ENCODE measurements around the gene GC. TPM values are rescaled to one million over a fixed set of nuclear protein-coding genes. Genes with fewer than 3 reads are reported as not detected.
"Not testable (repeated sequence)": the region's sequence is repeated elsewhere in the genome, so short reads cannot be mapped to it uniquely, and the experiment has no call there.

Gene GC, protein sequence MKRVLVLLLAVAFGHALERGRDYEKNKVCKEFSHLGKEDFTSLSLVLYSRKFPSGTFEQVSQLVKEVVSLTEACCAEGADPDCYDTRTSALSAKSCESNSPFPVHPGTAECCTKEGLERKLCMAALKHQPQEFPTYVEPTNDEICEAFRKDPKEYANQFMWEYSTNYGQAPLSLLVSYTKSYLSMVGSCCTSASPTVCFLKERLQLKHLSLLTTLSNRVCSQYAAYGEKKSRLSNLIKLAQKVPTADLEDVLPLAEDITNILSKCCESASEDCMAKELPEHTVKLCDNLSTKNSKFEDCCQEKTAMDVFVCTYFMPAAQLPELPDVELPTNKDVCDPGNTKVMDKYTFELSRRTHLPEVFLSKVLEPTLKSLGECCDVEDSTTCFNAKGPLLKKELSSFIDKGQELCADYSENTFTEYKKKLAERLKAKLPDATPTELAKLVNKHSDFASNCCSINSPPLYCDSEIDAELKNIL
- total RNA-seq, result not detected in 2 replicates

- no peak for DNase-seq (ENCODE audit: low read depth in 2 of 2)
Observed at GRCh38 chr4:71783972-71784371, at the start of gene GC. GC (minus strand) TSS chr4:71784079; CDS start chr4:71784018, 61 bp downstream.

DNA sequence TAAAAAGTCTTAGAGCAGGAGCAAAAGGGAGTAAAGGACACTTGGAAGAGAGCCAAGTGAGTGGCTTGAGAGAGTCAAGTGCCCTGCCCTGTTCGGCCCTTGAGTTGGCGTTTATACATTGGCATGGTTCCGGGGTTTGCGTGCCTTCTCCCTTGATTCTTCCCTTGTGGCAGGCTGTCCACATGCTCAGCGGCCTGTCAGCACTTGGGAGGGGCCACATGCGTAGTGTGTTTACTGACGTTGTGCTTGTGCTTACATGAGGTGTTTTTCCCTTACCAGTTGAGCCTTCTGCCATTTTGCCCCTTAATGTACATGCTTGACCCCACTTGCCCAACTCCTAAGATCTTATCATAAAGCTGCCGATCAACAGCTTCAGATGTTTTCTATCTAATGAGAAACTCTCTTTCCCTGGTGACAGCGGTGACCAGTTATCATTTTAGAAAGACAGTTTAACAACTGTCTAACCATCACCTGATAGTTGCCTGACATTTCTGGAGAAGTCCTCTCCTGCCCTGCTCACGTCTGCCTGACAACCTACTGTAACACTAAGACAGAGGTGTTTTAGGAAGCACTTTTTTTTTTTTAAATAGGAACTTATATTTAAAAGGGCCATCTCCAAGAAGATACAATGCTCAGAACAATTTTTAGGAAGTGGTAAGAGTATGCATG is 49.5 kb upstream of the GC start:
- DNase-seq (ENCODE audit: low read depth in 2 of 2), result no peak

- no peak for DNase-seq (ENCODE audit: low read depth in 2 of 2)
Observed at GRCh38 chr4:71832049-71832448, 48.2 kb upstream of the GC start.

DNA sequence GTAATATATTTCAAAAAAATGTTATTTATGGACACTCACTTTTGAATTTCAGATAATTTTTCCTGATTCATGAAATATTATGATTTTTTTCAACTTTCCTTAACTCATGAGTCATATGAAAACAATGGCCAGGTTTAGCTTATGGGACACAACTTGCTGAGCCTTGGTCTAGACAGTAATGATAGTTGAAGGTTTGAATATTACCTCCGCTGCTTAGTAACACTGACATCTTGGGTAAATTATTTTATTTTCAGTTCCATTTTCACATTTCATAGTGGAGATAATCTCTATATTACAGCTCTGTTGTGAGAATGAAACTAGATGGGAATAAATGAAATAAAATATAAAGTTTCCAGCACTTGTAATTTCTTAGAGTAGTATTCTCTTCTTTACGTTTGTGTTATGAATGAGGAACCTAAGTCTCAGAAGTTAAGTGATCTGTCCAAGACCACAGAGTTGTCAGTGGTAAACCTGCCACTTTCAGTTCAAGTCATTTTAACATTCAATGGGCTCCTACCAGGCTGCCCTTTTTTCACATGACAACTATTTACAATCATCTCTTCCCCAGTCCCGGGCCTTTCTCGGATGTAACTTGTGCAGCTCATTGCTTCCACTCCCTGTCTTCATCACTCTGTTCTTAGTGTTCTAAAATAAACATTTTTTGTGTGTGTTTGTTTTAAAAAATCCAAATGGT is 46.8 kb upstream of the GC start:
- no peak for DNase-seq (ENCODE audit: low read depth in 2 of 2)

DNA sequence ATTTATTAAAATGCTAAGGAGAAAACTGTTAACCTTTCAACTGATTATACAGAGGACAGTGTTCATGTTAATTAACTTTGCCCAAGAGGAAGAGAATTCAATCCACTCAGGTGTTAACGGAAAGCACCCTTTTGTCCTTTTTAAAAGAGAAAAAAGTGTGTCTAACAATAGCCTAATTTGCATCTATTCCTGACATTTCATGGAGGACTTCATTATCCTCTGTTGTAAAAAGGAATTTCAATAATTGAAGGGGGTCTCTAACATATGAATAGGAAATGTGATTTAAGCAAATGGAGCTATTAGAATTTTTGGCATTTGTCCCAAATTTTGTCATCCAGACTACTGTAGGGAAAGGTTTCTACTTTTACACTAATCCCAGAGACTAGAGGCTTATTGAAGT is 44.6 kb upstream of the GC start:
- no peak for DNase-seq (ENCODE audit: low read depth in 2 of 2)

GRCh38 chr4:71827826-71828225 is 43.9 kb upstream of the GC start:
- DNase-seq (ENCODE audit: low read depth in 2 of 2), result no peak

DNA sequence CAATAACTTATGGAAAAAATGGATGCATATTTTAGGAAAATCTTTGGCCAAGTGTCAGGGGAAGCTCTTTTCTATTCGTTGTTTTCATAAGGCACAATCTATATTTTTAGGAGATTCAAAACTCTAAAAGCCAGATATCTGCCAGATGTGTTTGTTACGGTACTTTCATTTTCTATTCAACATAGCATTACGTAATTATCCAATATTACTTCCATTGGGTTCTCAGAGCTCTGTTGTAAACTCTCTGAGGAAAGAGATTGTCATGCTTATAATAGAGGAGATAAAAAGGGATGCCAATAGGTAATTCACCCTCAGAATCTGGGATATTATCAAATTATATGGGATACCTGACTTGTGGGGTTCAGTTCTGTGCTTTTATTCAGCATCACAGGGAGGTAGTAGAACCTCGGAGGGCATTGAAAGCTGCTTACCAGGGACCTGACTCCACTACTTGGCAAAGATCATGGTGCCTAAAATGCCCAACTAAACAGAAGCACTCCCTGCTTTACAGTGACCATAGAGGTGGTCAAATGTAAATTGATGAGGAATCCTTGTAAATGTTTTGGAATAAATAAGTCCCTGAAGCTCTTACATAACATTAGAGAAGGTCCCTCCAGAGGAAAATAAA is 32.9 kb upstream of the GC start:
- DNase-seq (ENCODE audit: low read depth in 2 of 2), result no peak

GRCh38 chr4:71814433-71814832 is 30.6 kb upstream of the GC start:
- DNase-seq (ENCODE audit: low read depth in 2 of 2), result no peak

- not testable (repeated sequence) for DNase-seq (ENCODE audit: low read depth in 2 of 2)
Observed at GRCh38 chr4:71809805-71810204, 25.9 kb upstream of the GC start.

GRCh38 chr4:71807469-71807868 is 23.6 kb upstream of the GC start:
- DNase-seq (ENCODE audit: low read depth in 2 of 2), result no peak

- not testable (repeated sequence) for DNase-seq (ENCODE audit: low read depth in 2 of 2)
Observed at GRCh38 chr4:71805230-71805629, 21.4 kb upstream of the GC start.

DNA sequence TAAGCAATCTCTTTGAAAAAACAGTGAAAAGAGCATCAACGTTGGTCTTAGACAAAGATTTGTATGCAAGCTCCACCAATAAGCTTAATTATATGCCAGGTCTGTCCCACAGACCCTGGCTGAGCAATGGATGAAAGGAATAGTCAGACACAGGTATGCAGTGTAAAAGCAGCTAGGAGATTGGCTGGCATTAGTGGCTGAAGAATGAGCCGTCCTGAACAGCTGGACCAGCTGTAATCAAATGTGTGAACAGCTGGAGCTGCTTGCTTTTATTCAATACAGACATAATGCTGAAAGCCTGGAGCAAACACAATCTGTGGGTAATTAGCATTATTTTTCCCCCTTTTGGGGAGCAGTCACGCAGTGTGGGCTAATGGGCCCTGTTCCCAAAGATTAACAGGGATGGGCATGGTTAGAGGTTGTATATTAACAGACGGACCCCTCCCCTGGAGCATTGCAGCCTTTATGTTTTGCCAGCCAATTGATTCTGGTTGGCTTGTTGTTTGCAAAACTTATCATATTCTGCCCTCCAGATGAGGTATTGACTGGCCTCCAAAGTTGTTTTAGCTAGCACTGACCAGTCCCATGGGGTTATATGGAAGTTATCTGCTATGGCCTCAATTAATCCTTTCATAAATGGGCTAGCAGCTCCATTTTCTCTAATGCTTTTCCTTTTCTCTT is 20.3 kb upstream of the GC start:
- not testable (repeated sequence) for DNase-seq (ENCODE audit: low read depth in 2 of 2)

GRCh38 chr4:71785959-71786358 is 2.1 kb upstream of the GC start:
- no peak for DNase-seq (ENCODE audit: low read depth in 2 of 2)

DNA sequence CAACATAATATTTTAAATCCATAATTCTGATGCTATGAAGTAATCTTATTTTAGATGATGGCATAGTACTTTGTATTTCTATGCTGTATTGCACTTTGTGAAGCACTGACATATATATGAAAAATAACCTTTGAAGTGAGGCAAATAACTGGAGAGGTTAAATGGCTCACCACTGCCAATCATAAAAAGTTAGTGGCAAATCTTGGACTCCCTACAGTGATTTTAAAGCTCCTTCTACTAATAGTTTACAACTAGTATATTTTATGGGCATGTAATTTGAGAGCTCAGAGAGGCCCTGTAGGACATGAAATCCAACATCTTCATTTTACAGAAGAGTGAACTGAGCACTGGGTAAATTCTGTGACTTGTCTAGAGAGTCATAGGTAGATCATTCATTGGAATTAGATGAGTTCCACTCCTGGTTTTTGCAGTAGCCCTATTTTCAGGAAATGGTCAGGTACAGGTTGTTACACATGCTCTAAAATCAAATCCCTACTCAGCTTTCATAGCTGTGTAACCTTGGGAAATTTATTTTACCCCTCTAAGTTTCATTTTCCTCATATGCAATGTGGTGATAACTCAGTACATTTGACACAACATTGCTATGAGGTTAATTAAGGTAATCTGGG is 804 bp upstream of the GC start:
- no peak for DNase-seq (ENCODE audit: low read depth in 2 of 2)

GRCh38 chr4:71777891-71778290 is 6.0 kb downstream of the GC start:
- DNase-seq (ENCODE audit: low read depth in 2 of 2), result no peak

- no peak for DNase-seq (ENCODE audit: low read depth in 2 of 2)
Observed at GRCh38 chr4:71775449-71775848, 8.4 kb downstream of the GC start.

- no peak for DNase-seq (ENCODE audit: low read depth in 2 of 2)
Observed at GRCh38 chr4:71774136-71774535, 9.7 kb downstream of the GC start.

GRCh38 chr4:71773004-71773403 is 10.9 kb downstream of the GC start:
- no peak for DNase-seq (ENCODE audit: low read depth in 2 of 2)

GRCh38 chr4:71772592-71772991 is 11.3 kb downstream of the GC start:
- no peak for DNase-seq (ENCODE audit: low read depth in 2 of 2)

GRCh38 chr4:71771613-71772012 is 12.3 kb downstream of the GC start:
- no peak for DNase-seq (ENCODE audit: low read depth in 2 of 2)

- no peak for DNase-seq (ENCODE audit: low read depth in 2 of 2)
Observed at GRCh38 chr4:71769434-71769833, 14.4 kb downstream of the GC start.
